HG02623 (cell line): ENCODE measurements around the gene SULT1C2.

Source experiments
- ATAC-seq: cut with Tn5 transposase; IDR thresholded peaks from one replicate; pipeline ENCODE4 v1.9.1; 2021; ENCODE audit warnings: moderate library complexity; ENCODE audit not compliant: unreplicated experiment

SULT1C2 gene

GRCh38 chr2:108287169-108287568, 1.5 kb upstream of the SULT1C2 start:
- ATAC-seq: no peak

DNA sequence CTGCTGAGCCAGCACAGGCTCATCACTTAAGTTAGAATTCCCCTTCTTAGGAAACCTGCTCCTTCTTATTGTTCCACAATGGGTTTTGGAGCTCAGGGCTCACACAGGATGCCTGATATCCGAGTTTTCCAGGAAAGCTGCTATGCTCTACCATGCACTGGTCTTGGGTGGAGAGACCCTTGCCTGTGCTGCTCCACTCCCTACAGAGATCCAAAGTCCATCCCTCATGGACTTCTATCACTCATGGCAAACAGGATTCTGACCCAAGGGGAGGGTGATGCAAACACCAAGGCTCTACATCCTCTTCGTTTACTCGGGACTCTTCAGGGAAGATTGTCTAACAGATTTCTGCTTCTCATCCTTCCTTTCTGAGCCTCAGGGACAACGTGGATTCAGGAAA, 5.2 kb downstream of the SULT1C2 start:
- ATAC-seq: no peak

DNA sequence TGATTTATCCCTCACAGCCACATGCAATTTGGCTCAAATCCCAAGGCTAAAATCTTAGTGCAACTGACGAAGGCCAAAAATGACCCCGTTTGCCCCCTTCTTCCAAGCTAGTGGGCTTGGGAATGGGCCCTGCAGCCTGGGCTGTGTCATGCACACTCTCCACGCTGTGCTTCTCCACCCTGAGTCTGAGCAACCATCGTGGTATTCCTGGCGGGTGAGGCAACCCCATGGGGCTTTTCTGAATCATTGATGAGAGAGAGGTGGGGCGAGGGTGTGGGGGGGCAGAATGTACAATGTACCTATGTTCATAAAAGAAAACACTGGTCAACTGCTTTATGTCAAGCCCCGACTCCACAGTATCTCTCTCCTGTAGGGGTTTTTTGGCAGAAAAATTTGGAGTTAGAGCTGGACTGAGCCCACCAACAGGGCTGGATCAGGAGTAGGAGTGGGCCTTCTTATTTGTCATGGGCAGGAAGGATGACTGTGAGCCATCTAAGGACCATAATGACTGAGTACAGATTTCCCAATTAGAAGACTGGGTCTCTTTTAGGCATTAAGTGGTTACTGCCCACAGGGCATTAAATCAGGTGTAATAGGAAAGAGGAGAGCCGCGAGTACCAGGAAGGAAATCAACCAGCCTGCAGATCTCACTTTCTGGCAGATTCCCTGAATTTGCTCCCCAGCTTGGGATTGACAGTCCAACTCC, 8.9 kb downstream of the SULT1C2 start:
- no peak for ATAC-seq

- ATAC-seq: no peak
Observed at GRCh38 chr2:108301558-108301957, 12.9 kb downstream of the SULT1C2 start.

GRCh38 chr2:108304975-108305374, 16.3 kb downstream of the SULT1C2 start:
- no peak for ATAC-seq

DNA sequence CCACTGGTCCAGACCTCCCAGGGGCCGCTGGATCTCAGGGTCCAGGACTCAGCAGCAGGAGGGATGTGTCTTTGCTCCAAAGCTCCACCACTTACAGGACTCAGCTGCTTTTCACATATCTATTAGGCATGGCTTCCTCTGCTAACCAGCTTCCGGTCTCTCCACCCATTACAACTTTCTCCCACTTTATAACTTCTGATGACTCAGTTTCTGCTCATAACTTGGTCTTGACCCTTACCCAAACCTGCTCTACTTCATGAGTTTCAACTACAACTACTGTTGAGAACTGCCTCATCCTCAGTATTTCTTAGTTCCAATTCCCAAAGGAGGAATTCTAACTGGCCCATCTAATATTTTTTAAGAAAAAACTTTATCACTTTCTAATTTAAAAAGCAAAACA, 17.2 kb downstream of the SULT1C2 start:
- no peak for ATAC-seq

DNA sequence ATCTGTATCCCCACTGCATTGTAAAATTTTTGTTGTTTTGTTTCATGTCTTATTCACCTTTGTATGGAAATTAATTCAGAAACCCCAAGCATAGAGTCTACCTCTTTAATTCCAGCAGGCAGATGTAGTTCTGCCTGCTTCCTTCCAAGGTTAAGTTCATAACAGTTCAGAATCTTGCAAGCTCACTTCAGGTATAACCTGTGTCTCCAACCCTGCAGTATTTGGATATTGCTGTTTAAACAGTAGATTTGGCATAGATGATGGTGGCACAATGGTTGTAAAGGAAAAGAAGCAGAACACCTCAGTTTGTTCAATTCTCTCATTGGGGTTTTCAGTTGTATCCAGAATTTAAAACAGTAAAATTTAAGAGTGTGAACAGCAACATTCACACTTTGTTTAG, 21.2 kb downstream of the SULT1C2 start:
- ATAC-seq: no peak

DNA sequence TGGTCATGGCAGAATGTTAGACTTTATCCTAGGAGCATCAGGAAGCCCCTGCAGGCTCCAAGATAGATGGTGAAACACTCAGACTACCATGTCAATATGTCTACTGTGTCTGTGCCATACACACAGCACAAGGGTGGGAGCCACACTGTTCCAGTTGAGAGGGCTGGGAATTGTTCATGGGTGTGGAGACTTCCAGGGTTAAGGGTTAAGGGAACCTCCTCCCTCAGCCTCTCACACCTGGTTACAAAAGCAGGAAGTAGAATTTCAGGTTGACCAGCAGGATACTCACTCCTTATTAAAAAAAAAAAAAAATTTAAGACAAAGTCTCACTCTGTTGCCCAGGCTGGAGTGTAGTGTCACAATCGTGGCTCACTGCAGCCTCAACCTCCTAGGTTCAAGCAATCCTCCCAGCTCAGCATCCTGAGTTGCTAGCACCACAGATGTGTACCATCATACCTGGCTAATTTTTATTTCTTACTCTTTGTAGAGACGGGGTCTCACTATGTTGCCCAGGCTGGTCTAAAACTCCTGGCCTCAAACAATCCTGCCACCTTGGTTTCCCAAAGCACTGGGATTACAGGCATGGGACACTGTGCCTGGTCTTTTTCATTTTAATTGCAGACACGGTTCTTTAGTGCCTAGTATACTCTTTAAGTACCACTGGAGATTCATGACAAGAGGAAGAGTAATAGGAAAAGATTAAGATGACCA, 26.0 kb downstream of the SULT1C2 start:
- ATAC-seq: no peak

DNA sequence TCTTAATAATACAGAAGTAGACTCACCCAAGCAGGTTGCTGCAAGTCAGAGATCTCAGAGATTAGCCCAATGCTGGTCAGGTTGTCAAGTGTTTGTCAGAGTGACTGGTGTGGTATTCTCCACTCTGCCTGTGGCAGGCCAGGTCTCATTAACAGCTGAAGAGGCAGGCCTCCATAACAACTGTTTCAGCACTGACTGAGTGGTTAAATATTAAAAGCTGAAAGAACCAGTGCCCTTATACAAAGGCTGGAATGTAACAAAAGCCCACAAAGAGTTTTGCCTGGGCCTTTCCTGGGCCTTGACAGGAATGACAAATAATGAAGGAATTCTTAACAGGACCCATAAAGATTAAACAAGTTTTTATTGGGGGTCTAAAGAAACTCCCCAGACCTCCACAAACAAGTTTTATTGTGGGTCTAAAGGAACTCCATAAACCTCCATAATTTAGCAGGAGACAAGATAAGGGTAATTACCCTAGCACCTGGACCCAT, 26.8 kb downstream of the SULT1C2 start:
- no peak for ATAC-seq

DNA sequence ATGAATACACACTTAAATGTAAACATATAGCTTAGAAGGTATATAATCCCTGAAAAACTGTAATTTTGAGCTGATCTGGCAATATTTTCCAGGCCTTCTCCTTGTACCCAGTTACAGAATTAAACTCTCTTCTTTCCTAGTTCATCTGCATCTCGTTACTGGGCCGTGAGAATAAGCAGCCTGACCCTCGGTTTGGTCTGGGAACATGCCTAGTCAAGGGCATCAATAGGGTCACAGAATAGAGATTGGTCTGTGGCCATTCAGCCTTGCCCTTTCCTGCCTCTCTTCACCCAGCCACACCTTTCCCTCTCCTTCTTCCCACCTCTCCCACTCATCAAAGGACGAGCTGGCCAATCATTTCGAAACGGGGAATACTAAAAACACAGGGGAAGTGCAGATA, 27.3 kb downstream of the SULT1C2 start:
- no peak for ATAC-seq

DNA sequence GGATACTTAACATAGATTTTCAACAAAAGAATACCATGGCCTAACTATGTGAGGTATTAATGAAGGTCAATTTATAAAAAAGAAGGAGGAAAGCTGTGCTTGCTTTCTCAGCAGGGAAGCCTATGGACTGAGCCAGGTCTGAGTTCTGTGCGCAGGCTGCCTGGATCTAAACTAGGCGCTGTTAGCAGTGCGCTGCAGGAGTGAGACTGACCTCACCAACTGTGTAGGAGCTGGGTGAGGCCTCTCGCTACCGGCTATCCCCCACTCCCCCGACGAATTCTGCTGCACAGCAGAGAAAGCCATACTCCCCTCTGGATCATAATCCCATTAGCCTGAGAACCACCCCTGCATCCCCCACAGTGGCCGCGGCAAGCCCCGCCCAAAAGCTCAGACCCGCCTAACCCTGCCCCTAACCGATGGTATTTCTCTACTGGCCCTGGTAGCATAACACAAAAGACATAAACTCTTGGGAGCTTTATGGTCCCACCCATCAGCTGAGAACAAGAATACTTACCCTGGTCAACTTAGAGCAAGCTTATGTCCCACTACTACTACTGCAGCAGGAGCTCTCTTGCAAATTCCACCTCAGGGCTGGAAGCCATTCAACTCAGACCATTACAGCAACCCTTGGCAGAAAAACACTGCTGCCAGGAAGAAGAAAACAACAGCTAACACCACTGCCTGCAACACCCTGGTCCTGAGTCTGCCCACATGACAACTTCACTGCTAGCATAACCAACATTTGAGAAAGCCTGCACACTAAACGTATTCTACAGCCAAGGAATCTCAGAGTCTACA, 28.0 kb downstream of the SULT1C2 start:
- no peak for ATAC-seq

DNA sequence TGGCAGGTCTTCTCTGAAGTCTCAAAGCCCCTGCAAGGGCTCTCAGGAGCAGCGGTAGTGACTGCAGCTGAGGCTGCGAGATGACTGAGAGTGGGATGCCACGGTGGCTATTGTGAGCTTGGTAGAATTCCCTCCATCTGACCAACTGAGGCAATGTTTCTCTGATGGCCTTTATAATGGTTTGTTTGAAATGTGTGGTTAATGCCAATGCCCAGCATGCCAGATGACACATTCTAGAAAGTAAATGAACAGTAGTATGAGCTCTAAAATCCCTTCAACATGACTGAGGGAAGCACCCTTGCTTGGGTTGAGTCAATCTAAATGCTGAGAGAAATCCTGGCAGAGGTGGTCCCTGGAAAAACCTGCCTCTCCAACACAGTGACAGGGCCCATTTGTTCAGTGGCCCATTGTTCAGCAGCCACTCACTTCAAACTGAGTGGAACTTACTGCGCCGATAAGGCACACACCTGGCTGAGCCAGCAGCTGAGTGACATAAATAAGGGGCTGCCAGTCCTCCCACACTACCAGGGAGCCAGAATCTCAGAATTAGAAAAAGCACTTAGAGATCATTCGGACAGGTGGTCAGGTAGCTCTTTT, 31.7 kb downstream of the SULT1C2 start:
- ATAC-seq: no peak

GRCh38 chr2:108323619-108324018, 34.9 kb downstream of the SULT1C2 start:
- no peak for ATAC-seq

DNA sequence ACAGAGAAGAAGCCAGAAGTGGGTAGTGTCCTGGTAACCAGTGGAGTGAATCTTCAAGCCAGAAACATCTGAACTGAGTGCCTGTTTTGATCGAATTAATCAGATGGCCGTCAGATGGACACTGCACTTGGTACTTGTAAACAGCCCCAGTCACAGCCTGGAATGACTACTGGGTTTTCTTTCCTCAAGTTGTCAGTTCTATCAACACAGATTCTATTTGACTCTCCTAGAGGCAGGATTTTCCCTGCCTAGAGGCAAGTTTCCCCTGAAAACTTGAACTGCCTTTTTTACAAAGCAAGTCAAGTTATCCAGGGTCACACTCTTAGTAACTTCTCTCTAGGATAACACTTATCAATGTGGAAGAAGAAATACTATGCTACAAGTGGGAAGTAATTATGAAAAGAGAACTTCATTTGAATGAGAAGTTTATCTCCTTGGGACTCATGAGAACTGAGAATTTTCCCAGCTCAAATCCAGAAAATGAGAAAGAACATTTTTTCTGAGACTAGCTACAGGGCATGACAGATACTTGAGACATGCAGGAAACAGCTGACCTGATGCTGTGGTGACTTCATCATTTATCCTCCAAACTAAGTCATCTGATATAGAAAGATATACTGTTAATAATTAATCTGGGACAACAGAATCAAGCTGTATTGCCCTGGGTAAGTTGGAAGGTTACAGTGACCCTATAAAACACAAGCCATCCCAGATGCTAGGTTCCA, 36.0 kb downstream of the SULT1C2 start:
- ATAC-seq: no peak

DNA sequence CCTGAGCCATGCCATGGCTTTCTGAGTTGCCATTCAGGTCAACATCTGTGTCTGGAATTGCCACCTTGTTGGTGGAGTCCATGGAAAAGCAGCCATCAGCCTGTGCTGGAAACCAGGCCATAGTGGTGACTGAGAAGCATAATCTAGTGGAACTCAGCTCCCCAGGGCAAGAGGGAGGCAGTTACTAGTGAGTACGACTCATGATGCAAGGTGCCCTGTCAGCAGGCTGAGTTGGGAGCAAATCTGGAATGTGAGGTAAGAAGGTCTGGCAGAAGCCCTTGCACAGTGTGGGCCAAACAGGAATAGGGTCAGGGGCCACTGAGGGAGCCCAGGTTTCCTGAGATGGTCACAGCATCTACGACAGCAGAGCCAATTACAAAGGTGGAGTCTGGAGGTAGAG, 37.1 kb downstream of the SULT1C2 start:
- no peak for ATAC-seq

DNA sequence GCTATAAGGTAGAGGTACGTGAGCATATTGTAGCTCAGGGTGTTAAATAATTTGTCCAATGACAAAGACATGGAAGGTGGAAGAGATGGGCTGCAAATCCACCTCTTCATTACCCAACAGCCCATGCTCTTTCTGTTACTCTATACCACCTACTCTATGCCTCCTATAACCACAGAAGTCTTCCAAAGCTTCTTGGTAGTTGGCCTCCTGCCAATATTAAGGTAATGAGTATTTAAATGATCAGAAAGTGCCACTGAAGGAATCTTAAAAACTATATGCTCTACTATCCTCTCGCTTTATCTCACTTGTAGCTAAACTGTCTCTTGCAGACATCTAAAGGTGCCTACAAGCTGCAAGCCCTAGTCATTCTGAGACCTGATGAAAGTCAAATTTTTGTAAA, 41.1 kb downstream of the SULT1C2 start:
- ATAC-seq: no peak

DNA sequence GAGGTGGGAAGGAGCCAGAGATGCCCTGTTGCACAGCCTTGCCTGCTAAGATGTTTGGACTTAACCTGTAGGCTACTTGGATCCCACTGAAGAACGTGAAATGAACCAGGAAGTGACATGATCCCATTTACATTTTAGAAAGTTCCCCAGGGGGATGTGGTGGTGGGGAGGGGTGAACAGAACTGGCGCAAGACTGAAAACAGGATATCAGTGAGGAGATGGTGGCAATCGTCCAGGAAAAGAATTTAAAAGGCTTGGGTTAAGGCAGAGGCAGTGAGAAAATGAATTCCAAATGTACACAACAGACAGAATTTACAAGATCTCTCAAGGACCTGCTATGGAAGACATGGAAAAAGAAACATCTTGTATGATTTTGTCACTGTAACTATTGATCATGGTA, 42.3 kb downstream of the SULT1C2 start:
- no peak for ATAC-seq

- ATAC-seq: no peak
Observed at GRCh38 chr2:108345951-108346350, 57.3 kb downstream of the SULT1C2 start.

DNA sequence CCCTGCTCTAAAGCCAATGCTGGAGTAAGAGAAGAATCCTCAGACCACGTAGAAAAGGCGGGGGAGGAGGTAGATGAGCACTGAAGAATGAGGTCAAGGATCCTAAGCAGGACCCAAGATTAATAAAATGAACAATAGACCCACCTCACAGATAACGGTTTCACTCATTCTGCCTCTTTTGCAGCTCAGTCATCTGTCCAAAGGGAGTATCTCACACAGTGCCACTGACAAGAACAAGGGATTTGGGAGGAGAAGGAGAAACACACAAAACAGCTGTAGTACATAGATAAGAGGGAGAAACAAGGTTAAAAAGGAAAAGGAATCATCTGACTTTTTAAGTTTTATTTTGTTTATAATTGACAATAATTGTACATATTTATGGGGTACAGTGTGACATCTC, 58.1 kb downstream of the SULT1C2 start:
- no peak for ATAC-seq

GRCh38 chr2:108347786-108348185, 59.1 kb downstream of the SULT1C2 start:
- no peak for ATAC-seq
